Prostate gland (tissue), 2 donors: Measurements from ENCODE around the gene DEAF1. TPM values are rescaled to one million over a fixed set of nuclear protein-coding genes. Genes with fewer than 3 reads are reported as not detected.

ENCODE experiments used
- DNase-seq: peaks from one replicate; pipeline ENCODE4 v3.0.0-alpha.2; 2019; ENCODE audit warnings: low spot score
- H3K27ac ChIP-seq, 2 donors: fragments of 200-600 bp; sonication (generic); 2 replicates each; pipeline ENCODE4 v1.5.1; 2017 to 2019
- H3K27me3 ChIP-seq: fragments of 200-600 bp; sonication (generic); replicated peaks from 2 replicates; pipeline ENCODE4 v1.5.1; 2019; ENCODE audit not compliant: insufficient read depth
- H3K36me3 ChIP-seq, 2 donors: fragments of 200-600 bp; sonication (generic); 1 replicate in 1 of 2; 2 replicates in 1 of 2; pipeline versions ENCODE4 v1.5.1 to v1.8.1; 2017 to 2019
- H3K4me1 ChIP-seq: fragments of 200-600 bp; sonication (generic); replicated peaks from 2 replicates; pipeline ENCODE4 v1.5.1; 2019
- H3K4me3 ChIP-seq, 2 donors: fragments of 200-600 bp; sonication (generic); 2 replicates each; pipeline ENCODE4 v1.5.1; 2017 to 2019
- H3K9me3 ChIP-seq: fragments of 200-600 bp; sonication (generic); 2 replicates; pipeline ENCODE4 v1.5.1; 2017
- POLR2A ChIP-seq: fragments of 450-650 bp; IDR thresholded peaks from one replicate; pipeline ENCODE4 v1.6.1; 2016; ENCODE audit warnings: antibody characterized with exemption, mild to moderate bottlenecking
- POLR2AphosphoS5 ChIP-seq: sonication (generic); formaldehyde crosslinking; IDR thresholded peaks from one replicate; pipeline ENCODE4 v1.6.1; 2017; ENCODE audit warnings: antibody characterized with exemption
- WGBS: methylation state at CpG from one replicate; pipeline ENCODE4 v1.1.5; 2018; 5-methylcytosine and 5-hydroxymethylcytosine counted together
- intact Hi-C: fragments of 100-400 bp; cut with DNase I; formaldehyde crosslinking; loops from one replicate; pipeline ENCODE4 v1.14.2; 2022
- total RNA-seq, 2 donors: library from RNA; depleted of rRNA; stranded (reverse); fragments of >200 nt; gene quantifications; one replicate each; pipeline ENCODE4 v1.1.0, GENCODE V29; 2016
- TF ChIP-seq, protein P1 (sequence below), 4 experiments: fragments of 200-600 bp in 2 of 4; fragments of 450-650 bp in 2 of 4; sonication (generic) in 2 of 4; IDR thresholded peaks; 1 replicate in 3 of 4; 2 replicates in 1 of 4; pipeline ENCODE4 v1.5.1; 2016 to 2019; ENCODE audit warnings: antibody characterized with exemption in 4 of 4, mild to moderate bottlenecking in 2 of 4, moderate library complexity in 2 of 4

Gene DEAF1
- total RNA-seq, 2 donors from 2014 or later: 53.5 to 102 TPM

DNA sequence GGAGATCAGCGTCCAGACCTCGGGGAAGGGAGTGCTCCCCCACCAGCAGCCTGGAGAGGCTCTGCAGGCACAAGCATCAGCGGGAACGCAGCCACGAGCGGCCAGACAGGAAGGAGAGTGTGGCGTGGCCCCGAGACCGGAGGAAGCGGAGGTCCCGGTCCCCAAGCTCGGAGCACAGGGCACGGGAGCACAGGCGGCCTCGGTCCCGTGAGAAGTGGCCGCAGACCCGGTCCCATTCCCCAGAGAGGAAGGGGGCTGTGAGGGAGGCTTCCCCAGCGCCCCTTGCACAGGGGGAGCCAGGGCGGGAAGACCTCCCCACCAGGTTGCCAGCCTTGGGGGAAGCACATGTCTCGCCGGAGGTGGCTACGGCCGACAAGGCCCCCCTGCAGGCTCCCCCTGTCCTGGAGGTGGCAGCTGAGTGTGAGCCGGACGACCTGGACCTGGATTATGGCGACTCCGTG, 86.2 kb downstream of the DEAF1 start:
- H3K36me3 ChIP-seq: peaks cover 40 to 41% of the 10 kb centered on the region in 2 donors
- TF ChIP-seq POLR2AphosphoS5: no peak
- H3K4me3 ChIP-seq: no peak overlapping the region
- no peak overlapping the region for H3K27ac ChIP-seq
- WGBS: 81% methylated on average over 28 of the region's 28 CpGs
- DNase-seq: no peak
- H3K4me1 ChIP-seq: peaks cover 1% of the 10 kb centered on the region
- no peaks in the 10 kb centered on the region for H3K9me3 ChIP-seq
- intact Hi-C loops: no loop called here
- H3K27me3 ChIP-seq: no peaks in the 10 kb centered on the region

DNA sequence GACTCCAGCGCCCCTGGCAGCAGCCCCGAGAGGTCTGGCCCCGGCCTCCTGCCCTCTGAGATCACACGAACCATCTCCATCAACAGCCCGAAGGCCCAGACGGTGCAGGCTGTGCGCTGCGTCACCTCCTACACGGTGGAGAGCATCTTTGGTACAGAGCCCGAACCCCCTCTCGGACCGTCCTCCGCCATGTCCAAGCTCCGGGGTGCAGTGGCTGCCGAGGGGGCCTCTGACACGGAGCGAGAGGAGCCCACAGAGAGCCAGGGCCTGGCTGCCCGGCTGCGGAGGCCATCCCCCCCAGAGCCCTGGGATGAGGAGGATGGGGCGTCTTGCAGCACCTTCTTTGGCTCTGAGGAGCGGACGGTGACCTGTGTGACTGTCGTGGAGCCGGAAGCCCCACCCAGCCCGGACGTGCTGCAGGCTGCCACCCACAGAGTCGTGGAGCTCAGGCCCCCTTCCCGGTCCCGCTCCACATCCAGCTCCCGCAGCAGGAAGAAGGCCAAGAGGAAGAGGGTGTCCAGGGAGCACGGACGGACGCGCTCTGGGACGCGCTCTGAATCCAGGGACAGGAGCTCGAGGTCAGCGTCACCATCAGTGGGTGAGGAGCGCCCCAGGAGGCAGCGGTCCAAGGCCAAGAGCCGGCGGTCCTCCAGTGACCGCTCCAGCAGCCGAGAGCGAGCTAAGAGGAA, 86.9 kb downstream of the DEAF1 start:
- DNase-seq: no peak
- 89% methylated on average over 31 of the region's 45 CpGs for WGBS
- no peak overlapping the region for H3K27ac ChIP-seq
- TF ChIP-seq POLR2AphosphoS5 (no peak), POLR2A (no peak)
- TF ChIP-seq, protein P1, sequence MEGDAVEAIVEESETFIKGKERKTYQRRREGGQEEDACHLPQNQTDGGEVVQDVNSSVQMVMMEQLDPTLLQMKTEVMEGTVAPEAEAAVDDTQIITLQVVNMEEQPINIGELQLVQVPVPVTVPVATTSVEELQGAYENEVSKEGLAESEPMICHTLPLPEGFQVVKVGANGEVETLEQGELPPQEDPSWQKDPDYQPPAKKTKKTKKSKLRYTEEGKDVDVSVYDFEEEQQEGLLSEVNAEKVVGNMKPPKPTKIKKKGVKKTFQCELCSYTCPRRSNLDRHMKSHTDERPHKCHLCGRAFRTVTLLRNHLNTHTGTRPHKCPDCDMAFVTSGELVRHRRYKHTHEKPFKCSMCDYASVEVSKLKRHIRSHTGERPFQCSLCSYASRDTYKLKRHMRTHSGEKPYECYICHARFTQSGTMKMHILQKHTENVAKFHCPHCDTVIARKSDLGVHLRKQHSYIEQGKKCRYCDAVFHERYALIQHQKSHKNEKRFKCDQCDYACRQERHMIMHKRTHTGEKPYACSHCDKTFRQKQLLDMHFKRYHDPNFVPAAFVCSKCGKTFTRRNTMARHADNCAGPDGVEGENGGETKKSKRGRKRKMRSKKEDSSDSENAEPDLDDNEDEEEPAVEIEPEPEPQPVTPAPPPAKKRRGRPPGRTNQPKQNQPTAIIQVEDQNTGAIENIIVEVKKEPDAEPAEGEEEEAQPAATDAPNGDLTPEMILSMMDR (IDR thresholded peaks at IDR 0.05): no peak
- no peaks in the 10 kb centered on the region for H3K9me3 ChIP-seq
- H3K4me3 ChIP-seq: no peak overlapping the region
- peaks cover 40 to 41% of the 10 kb centered on the region in 2 donors for H3K36me3 ChIP-seq
- no peaks in the 10 kb centered on the region for H3K4me1 ChIP-seq
- H3K27me3 ChIP-seq: no peaks in the 10 kb centered on the region
- intact Hi-C loops: no loop called here

DNA sequence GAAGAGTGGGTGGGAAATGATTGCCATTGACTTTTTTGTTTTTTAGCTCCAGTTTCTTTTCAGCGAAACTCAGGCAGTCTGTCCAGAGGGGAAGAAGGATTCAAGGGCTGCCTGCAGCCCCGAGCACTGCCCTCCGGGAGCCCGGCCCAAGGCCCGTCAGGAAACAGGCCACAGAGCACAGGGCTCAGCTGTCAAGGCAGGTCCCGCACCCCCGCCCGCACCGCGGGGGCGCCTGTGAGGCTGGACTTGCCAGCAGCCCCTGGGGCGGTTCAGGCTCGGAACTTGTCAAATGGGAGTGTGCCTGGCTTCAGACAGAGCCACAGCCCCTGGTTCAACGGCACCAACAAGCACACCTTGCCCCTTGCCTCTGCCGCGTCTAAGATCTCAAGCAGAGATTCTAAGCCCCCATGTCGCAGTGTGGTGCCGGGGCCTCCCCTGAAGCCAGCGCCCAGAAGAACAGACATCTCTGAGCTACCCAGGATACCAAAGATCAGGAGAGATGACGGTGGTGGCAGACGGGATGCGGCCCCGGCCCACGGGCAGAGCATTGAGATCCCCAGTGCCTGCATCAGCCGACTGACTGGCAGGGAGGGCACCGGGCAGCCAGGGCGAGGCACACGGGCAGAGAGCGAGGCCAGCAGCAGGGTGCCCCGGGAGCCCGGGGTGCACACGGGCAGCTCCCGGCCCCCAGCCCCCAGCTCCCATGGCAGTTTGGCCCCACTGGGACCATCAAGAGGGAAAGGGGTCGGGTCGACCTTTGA, 87.8 kb downstream of the DEAF1 start:
- Histone ChIP-seq H3K9me3 (no peaks in the 10 kb centered on the region), H3K4me3 (no peak overlapping the region), H3K27ac (no peak overlapping the region), H3K4me1 (no peaks in the 10 kb centered on the region), H3K36me3 (peaks cover 40 to 43% of the 10 kb centered on the region in 2 donors), H3K27me3 (no peaks in the 10 kb centered on the region)
- DNase-seq: no peak
- intact Hi-C loops: no loop called here
- TF ChIP-seq POLR2A: no peak
- TF ChIP-seq, protein P1 (IDR thresholded peaks at IDR 0.05): no peak
- TF ChIP-seq POLR2AphosphoS5: no peak
- WGBS: 92% methylated on average over 30 of the region's 35 CpGs

DNA sequence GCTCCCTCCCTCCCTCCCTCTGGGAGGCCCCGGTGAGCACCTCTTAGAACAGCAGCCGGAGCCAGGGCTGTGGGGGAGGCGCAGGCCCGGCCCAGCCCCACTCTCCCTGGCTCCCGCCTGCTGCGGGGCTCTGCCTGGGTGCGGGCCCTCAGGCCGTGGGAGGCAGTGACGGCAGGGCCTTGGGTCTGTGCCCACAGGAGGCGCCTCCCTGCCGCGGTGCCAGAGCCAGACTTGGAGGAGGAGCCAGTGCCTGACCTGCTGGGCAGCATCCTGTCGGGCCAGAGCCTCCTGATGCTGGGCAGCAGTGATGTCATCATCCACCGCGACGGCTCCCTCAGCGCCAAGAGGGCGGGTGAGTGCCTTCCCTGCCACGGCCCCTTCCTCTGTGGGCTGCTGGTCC, 88.8 kb downstream of the DEAF1 start:
- peak; percentile 56 for DNase-seq
- H3K27ac ChIP-seq: peak overlapping the region in 1 of 2 donors; percentile 35
- H3K36me3 ChIP-seq: peaks cover 39 to 49% of the 10 kb centered on the region in 2 donors

DNA sequence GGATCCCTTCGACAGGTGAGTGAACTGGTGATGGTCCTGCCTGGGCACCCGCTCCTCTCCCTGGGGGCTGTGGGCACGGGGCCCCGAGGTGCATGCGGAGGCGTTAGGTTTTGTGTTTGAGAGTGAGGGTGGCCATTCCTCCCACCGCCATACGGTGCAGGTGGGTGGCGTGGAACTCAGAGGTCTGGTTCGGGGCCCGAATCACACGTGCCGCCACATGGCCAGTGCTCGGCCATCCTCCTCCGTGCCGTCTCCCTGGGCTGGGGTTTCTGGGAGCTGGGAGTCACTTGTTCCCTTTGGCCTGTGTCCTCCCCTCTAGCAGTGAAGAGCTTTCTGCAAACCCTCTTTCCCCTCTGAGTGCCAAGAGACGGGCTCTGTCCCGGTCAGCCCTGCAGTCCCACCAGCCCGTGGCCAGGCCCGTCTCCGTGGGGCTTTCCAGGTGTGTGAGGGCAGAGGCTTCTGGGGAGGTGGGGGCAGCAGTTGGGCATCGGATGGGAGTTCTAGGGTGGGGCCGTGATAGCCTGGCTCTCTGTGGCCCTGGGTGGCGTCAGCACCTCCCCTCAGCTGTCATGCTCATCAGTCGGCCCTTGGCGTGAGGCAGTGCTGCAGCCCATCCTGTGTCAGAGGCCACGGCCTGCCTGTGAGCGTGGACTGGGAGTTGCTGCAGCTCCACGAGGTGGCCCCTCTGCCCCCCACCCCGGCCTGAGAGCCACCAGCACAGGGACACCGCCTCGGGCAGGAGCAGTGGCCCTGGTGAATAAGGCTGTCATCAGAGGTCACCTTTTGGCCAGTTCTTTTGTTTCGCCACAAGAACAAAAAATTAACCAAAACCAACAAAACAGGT, 89.5 kb downstream of the DEAF1 start:
- Histone ChIP-seq H3K36me3 (peaks cover 33 to 41% of the 10 kb centered on the region in 2 donors), H3K9me3 (no peaks in the 10 kb centered on the region), H3K4me1 (no peaks in the 10 kb centered on the region), H3K27me3 (no peaks in the 10 kb centered on the region), H3K4me3 (no peak overlapping the region), H3K27ac (peak overlapping the region in 1 of 2 donors; percentile 35)
- intact Hi-C loops: no loop called here
- 93% methylated on average over 33 of the region's 33 CpGs for WGBS
- no peak for TF ChIP-seq POLR2A
- no peak for DNase-seq

More for the DNA sequence above, 88.8 kb downstream of the DEAF1 start:
- WGBS: 62% methylated on average over 14 of the region's 19 CpGs
- H3K4me1 ChIP-seq: no peaks in the 10 kb centered on the region
- intact Hi-C loops: no loop called here
- no peak overlapping the region for H3K4me3 ChIP-seq
- H3K9me3 ChIP-seq: no peaks in the 10 kb centered on the region
- H3K27me3 ChIP-seq: no peaks in the 10 kb centered on the region
- peak; percentile 46 for TF ChIP-seq POLR2AphosphoS5
- no peak for TF ChIP-seq POLR2A

DNA sequence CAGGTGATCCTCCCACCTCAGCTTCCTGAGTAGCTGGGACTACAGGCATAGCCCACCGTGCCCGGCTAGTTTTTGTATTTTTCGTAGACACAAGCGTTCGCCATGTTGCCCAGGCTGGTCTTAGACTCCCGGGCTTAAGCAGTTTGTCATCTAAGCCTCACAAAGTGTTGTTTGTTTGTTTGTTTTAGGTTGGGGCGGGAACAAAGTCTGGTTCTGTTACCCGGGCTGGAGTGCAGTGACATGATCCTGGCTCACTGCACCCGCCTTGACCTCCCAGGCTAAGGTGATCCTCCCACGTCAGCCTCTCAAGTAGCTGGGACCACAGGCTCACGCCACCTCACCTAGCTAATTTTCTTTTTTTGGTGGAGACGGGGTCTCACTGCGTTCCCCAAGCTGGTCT, 91.9 kb downstream of the DEAF1 start:
- H3K9me3 ChIP-seq: no peaks in the 10 kb centered on the region
- peaks cover 26 to 49% of the 10 kb centered on the region in 2 donors for H3K36me3 ChIP-seq
- no peaks in the 10 kb centered on the region for H3K27me3 ChIP-seq
- WGBS: 92% methylated on average over 13 of the region's 13 CpGs
- no peak for DNase-seq
- no peak overlapping the region for H3K4me3 ChIP-seq
- no peaks in the 10 kb centered on the region for H3K4me1 ChIP-seq
- H3K27ac ChIP-seq: no peak overlapping the region
- TF ChIP-seq POLR2A (no peak), POLR2AphosphoS5 (no peak)
- TF ChIP-seq, protein P1 (IDR thresholded peaks at IDR 0.05): no peak
- intact Hi-C loops: no loop called here
